Measurements from ENCODE around the gene PLTP. TPM values are rescaled to one million over a fixed set of nuclear protein-coding genes. Genes with fewer than 3 reads are reported as not detected.

The PLTP gene
- polyA plus RNA-seq, 3 donors: 1.6 to 3.0 (median 2.9) TPM

- no peaks in the 10 kb centered on the region for H3K9me3 Mint-ChIP-seq
- H3K4me3 ChIP-seq (replicated peaks in 1 of 3; ENCODE audit: low read depth in 2 of 3, low read length in 3 of 3): no peak overlapping the region
- H3K4me2 ChIP-seq (replicated peaks; ENCODE audit: extremely low read depth, low read length, poor library complexity, severe bottlenecking): no peak overlapping the region
- H3K36me3 ChIP-seq (replicated peaks in 1 of 2; ENCODE audit: control insufficient read depth in 1 of 2, insufficient read depth in 2 of 2, low read length in 2 of 2): no peaks in the 10 kb centered on the region
- H3K4me3 Mint-ChIP-seq: no peak overlapping the region
- no peak for TF ChIP-seq CTCF (IDR thresholded peaks at IDR 0.05)
- H3K27me3 Mint-ChIP-seq (ENCODE audit: low read depth in 3 of 3): peaks cover 0 to 3% (median 0%) of the 10 kb centered on the region in 3 donors
- no peaks in the 10 kb centered on the region for H3K4me1 ChIP-seq (ENCODE audit: control insufficient read depth in 1 of 2, insufficient read depth in 2 of 2, low read length in 2 of 2)
- no CpG with 5 or more reads among the region's 5 CpGs for WGBS (ENCODE audit: insufficient coverage)
- H4K20me1 ChIP-seq (ENCODE audit: insufficient read depth, low read length): no peaks in the 10 kb centered on the region
- H3K9ac ChIP-seq (ENCODE audit: insufficient read depth, low read length, poor library complexity, severe bottlenecking): no peak overlapping the region
- H2AFZ ChIP-seq (ENCODE audit: insufficient read depth, low read depth, low read length, poor library complexity, severe bottlenecking): no peak overlapping the region
- intact Hi-C loops (cut with micrococcal nuclease): no loop called here
- H3K27me3 ChIP-seq (ENCODE audit: control insufficient read depth in 2 of 2, insufficient read depth in 2 of 2, low read length in 2 of 2): no peaks in the 10 kb centered on the region
- H3K27ac Mint-ChIP-seq: peak overlapping the region in 1 of 7 donors; percentile 63
- no peak overlapping the region for H3K27ac ChIP-seq (ENCODE audit: low read depth in 1 of 2, low read length in 2 of 2)
- H3K4me1 Mint-ChIP-seq: peaks cover 4% of the 10 kb centered on the region
- H3K9me3 ChIP-seq (replicated peaks in 1 of 2; ENCODE audit: control insufficient read depth in 1 of 2, insufficient read depth in 1 of 2, low read length in 2 of 2): no peaks in the 10 kb centered on the region
- DNase-seq: no peak
- peaks cover 4% of the 10 kb centered on the region for H3K79me2 ChIP-seq (ENCODE audit: insufficient read depth, low read length)
- peaks cover 4 to 10% of the 10 kb centered on the region in 2 donors for H3K36me3 Mint-ChIP-seq
These were observed 45.5 kb downstream of the PLTP start for GRCh38 chr20:45866454-45866853.

GRCh38 chr20:45863543-45864470, 48.1 kb downstream of the PLTP start:
- 92% methylated on average over 3 of the region's 7 CpGs for WGBS (ENCODE audit: insufficient coverage)
- Histone ChIP-seq H3K36me3 (replicated peaks in 1 of 2; ENCODE audit: control insufficient read depth in 1 of 2, insufficient read depth in 2 of 2, low read length in 2 of 2) (no peaks in the 10 kb centered on the region), H3K9me3 (replicated peaks in 1 of 2; ENCODE audit: control insufficient read depth in 1 of 2, insufficient read depth in 1 of 2, low read length in 2 of 2) (no peaks in the 10 kb centered on the region), H4K20me1 (ENCODE audit: insufficient read depth, low read length) (no peaks in the 10 kb centered on the region), H3K4me3 (replicated peaks in 1 of 3; ENCODE audit: low read depth in 2 of 3, low read length in 3 of 3) (no peak overlapping the region), H3K27me3 (ENCODE audit: control insufficient read depth in 2 of 2, insufficient read depth in 2 of 2, low read length in 2 of 2) (no peaks in the 10 kb centered on the region), H3K9ac (ENCODE audit: insufficient read depth, low read length, poor library complexity, severe bottlenecking) (no peak overlapping the region), H3K27ac (ENCODE audit: low read depth in 1 of 2, low read length in 2 of 2) (no peak overlapping the region), H2AFZ (ENCODE audit: insufficient read depth, low read depth, low read length, poor library complexity, severe bottlenecking) (no peak overlapping the region), H3K4me1 (ENCODE audit: control insufficient read depth in 1 of 2, insufficient read depth in 2 of 2, low read length in 2 of 2) (no peaks in the 10 kb centered on the region), H3K4me2 (replicated peaks; ENCODE audit: extremely low read depth, low read length, poor library complexity, severe bottlenecking) (no peak overlapping the region), H3K79me2 (ENCODE audit: insufficient read depth, low read length) (peaks cover 14% of the 10 kb centered on the region)
- no peak overlapping the region for H3K4me3 Mint-ChIP-seq
- intact Hi-C loops (cut with micrococcal nuclease): no loop called here
- H3K36me3 Mint-ChIP-seq: peaks cover 2 to 11% of the 10 kb centered on the region in 2 donors
- TF ChIP-seq CTCF (IDR thresholded peaks at IDR 0.05): no peak
- no peaks in the 10 kb centered on the region for H3K9me3 Mint-ChIP-seq
- DNase-seq: no peak
- H3K4me1 Mint-ChIP-seq: peaks cover 7% of the 10 kb centered on the region
- peaks cover 0 to 4% (median 0%) of the 10 kb centered on the region in 3 donors for H3K27me3 Mint-ChIP-seq (ENCODE audit: low read depth in 3 of 3)
- H3K27ac Mint-ChIP-seq: peak overlapping the region in 1 of 7 donors; percentile 16

Measured in CD14-positive monocyte (primary cell).